B cell (primary cell): Measurements from ENCODE around the gene UPB1. TPM values are rescaled to one million over a fixed set of nuclear protein-coding genes. Genes with fewer than 3 reads are reported as not detected.

ENCODE experiments used
- ATAC-seq: fragments of 200-7000 bp; cut with Tn5 transposase; one replicate; pipeline ENCODE4 v1.10.0; 2021; ENCODE audit warnings: low read depth, mild to moderate bottlenecking, moderate number of reproducible peaks, moderate library complexity
- CTCF ChIA-PET: fragments of 350-600 bp; sonication (Branson Sonifier 250); formaldehyde crosslinking; loops from one replicate; lab custom pipeline; 2021; ENCODE audit warnings: antibody characterized with exemption, inconsistent platforms; lab: Charles Lee
- POLR2A ChIA-PET: fragments of 350-600 bp; sonication (Branson Sonifier 250); formaldehyde crosslinking; loops from one replicate; lab custom pipeline; 2021; ENCODE audit warnings: antibody characterized with exemption; lab: Charles Lee
- DNase-seq: peaks from one replicate; pipeline ENCODE4 v3.0.0; 2013
- H2AFZ ChIP-seq: 2 replicates; pipeline ENCODE4 v1.6.1; 2012; ENCODE audit warnings: mild to moderate bottlenecking, low read depth, low read length; ENCODE audit not compliant: insufficient read depth, poor library complexity, severe bottlenecking
- H3K27ac ChIP-seq, 2 donors: 1 replicate in 1 of 2; 2 replicates in 1 of 2; pipeline ENCODE4 v1.5.1; 2012 to 2013; ENCODE audit warnings: low read length in 2 of 2, mild to moderate bottlenecking in 2 of 2, moderate library complexity in 1 of 2
- H3K27me3 ChIP-seq, 4 experiments: fragments of 200-600 bp in 1 of 4; sonication (generic) in 1 of 4; replicated peaks in 1 of 4; 1 replicate in 2 of 4; 2 replicates in 2 of 4; pipeline versions ENCODE4 v1.6.1 to v1.7.0; 2013 to 2016; ENCODE audit warnings: low read length in 3 of 4, mild to moderate bottlenecking in 2 of 4, mixed read lengths in 1 of 4, moderate library complexity in 1 of 4; ENCODE audit not compliant: insufficient read depth in 4 of 4, control insufficient read depth in 3 of 4; ENCODE audit errors: control extremely low read depth in 1 of 4
- H3K36me3 ChIP-seq, 2 experiments: replicated peaks in 1 of 2; 1 replicate in 1 of 2; 2 replicates in 1 of 2; pipeline versions ENCODE4 v1.6.1 to v1.7.1; 2013; ENCODE audit warnings: low read length in 1 of 2; ENCODE audit not compliant: insufficient read depth in 2 of 2, control insufficient read depth in 1 of 2; ENCODE audit errors: control extremely low read depth in 1 of 2, extremely low read depth in 1 of 2
- H3K4me1 ChIP-seq, 2 donors: fragments of 200-600 bp in 1 of 2; sonication (generic) in 1 of 2; 1 replicate in 1 of 2; 2 replicates in 1 of 2; pipeline versions ENCODE4 v1.5.1 to v1.6.1; 2013 to 2017; ENCODE audit warnings: low read length in 2 of 2; ENCODE audit not compliant: control insufficient read depth in 2 of 2, insufficient read depth in 2 of 2
- H3K4me2 ChIP-seq: replicated peaks from 2 replicates; pipeline ENCODE3; 2012; ENCODE audit warnings: mild to moderate bottlenecking, low read depth, low read length; ENCODE audit not compliant: poor library complexity, severe bottlenecking
- H3K4me3 ChIP-seq, 5 experiments: fragments of 200-600 bp in 1 of 5; sonication (generic) in 1 of 5; 1 replicate in 3 of 5; 2 replicates in 2 of 5; pipeline versions ENCODE4 v1.5.1 to v1.7.0; 2011 to 2016; ENCODE audit warnings: low read length in 4 of 5, mild to moderate bottlenecking in 4 of 5, low read depth in 2 of 5, control low read depth in 1 of 5, moderate library complexity in 1 of 5; ENCODE audit not compliant: insufficient read depth in 1 of 5; ENCODE audit errors: control extremely low read depth in 1 of 5, extremely low read depth in 1 of 5
- H3K79me2 ChIP-seq: fragments of 200-600 bp; sonication (generic); one replicate; pipeline ENCODE4 v1.6.0; 2016; ENCODE audit warnings: low read length; ENCODE audit not compliant: control insufficient read depth, insufficient read depth
- H3K9ac ChIP-seq: fragments of 200-600 bp; sonication (generic); 2 replicates; pipeline ENCODE4 v1.6.1; 2017; ENCODE audit warnings: mild to moderate bottlenecking, low read length, moderate library complexity
- H3K9me3 ChIP-seq, 3 donors: one replicate each; pipeline versions ENCODE4 v1.6.1 to v1.7.1; 2013; ENCODE audit warnings: low read length in 2 of 3; ENCODE audit not compliant: control insufficient read depth in 2 of 3, insufficient read depth in 1 of 3; ENCODE audit errors: control extremely low read depth in 1 of 3
- H4K20me1 ChIP-seq: 2 replicates; pipeline ENCODE4 v1.6.0; 2012; ENCODE audit warnings: mild to moderate bottlenecking, low read length; ENCODE audit not compliant: insufficient read depth, control insufficient read depth, poor library complexity, severe bottlenecking
- H3K27ac Mint-ChIP-seq: one replicate; pipeline ENCODE4 v1.8.0; 2021; ENCODE audit warnings: mixed read lengths
- H3K27me3 Mint-ChIP-seq: one replicate; pipeline ENCODE4 v1.8.0; 2021; ENCODE audit warnings: mixed read lengths
- H3K4me1 Mint-ChIP-seq: one replicate; pipeline ENCODE4 v1.8.0; 2021; ENCODE audit warnings: mixed read lengths
- H3K4me3 Mint-ChIP-seq: one replicate; pipeline ENCODE4 v1.8.0; 2021; ENCODE audit warnings: mixed read lengths
- H3K9me3 Mint-ChIP-seq: one replicate; pipeline ENCODE4 v1.8.0; 2022; ENCODE audit warnings: mixed read lengths; ENCODE audit not compliant: insufficient read depth
- CTCF ChIP-seq: fragments of 200-600 bp; IDR thresholded peaks from one replicate; pipeline ENCODE4 v1.8.0; 2022; ENCODE audit warnings: antibody characterized with exemption, mild to moderate bottlenecking
- EZH2 ChIP-seq: IDR thresholded peaks from 2 replicates; pipeline ENCODE4 v1.6.1; 2012; ENCODE audit warnings: borderline replicate concordance, low read depth, mild to moderate bottlenecking, moderate library complexity, low read length; ENCODE audit not compliant: insufficient read depth, poor library complexity, severe bottlenecking
- WGBS: methylation state at CpG from one replicate; pipeline ENCODE4 v1.1.5; 2013; ENCODE audit warnings: missing lambda C conversion rate; ENCODE audit not compliant: insufficient coverage; 5-methylcytosine and 5-hydroxymethylcytosine counted together
- intact Hi-C: fragments of 100-400 bp; cut with micrococcal nuclease; formaldehyde crosslinking; loops from one replicate; pipeline ENCODE4 v1.10.0; 2022
- polyA plus RNA-seq: library from polyadenylated mRNA; depleted of rRNA; stranded (reverse); fragments of >200 nt; gene quantifications from 2 replicates; pipeline ENCODE4 v1.2.3, GENCODE V29; 2012
- total RNA-seq, 2 donors: library from RNA; stranded (reverse); fragments of 120-200 nt in 1 of 2; gene quantifications; 1 replicate in 1 of 2; 2 replicates in 1 of 2; pipeline versions ENCODE4 v1.2.3 to v1.2.4, GENCODE V29; 2013 to 2022

Gene UPB1
- total and polyA plus RNA-seq, 2 donors (not counting 1 experiment from before 2014, with no cell fraction given) = 1.2 to 4.0 TPM

DNA sequence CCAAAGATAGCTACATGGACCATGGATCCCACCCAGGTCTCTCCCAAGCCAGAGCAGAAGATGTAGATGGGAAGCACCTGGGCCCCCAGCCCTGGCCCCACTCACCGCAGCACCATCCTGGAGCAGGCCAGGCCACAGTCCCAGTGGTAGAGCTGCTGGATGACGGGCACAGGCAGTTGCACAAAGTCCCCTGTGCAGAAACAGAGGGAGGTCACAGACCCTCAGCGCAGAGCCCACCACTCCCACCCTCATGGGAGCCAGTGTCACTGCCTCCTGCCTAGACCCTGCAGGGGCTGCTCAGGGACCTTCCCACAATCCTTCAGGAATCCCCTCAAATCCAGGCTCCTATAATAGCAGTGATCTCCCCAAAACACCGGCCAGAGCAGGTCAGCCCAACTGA lies 53.7 kb downstream of the UPB1 start:
- Histone ChIP-seq H3K9me3 (no peaks in the 10 kb centered on the region), H3K4me3 (no peak overlapping the region), H2AFZ (no peak overlapping the region), H4K20me1 (peaks cover 87% of the 10 kb centered on the region), H3K27me3 (no peaks in the 10 kb centered on the region), H3K4me2 (peak overlapping the region; percentile 7), H3K36me3 (peaks cover 7 to 78% of the 10 kb centered on the region in 2 experiments), H3K79me2 (peaks cover 89% of the 10 kb centered on the region), H3K4me1 (peaks cover 38 to 57% of the 10 kb centered on the region in 2 donors), H3K27ac (no peak overlapping the region), H3K9ac (no peak overlapping the region)
- Mint-ChIP-seq H3K4me3 (no peak overlapping the region), H3K27me3 (no peaks in the 10 kb centered on the region), H3K9me3 (no peaks in the 10 kb centered on the region), H3K27ac (no peak overlapping the region), H3K4me1 (peaks cover 60% of the 10 kb centered on the region)
- DNase-seq (no peak), ATAC-seq (no peak)
- 100% methylated on average over 4 of the region's 4 CpGs for WGBS
- intact Hi-C loops = no loop called here
- POLR2A ChIA-PET = interaction anchor here (0.6 kb wide), 1 partner anchor 155 kb away, joined by 3 read pairs; no protein-coding TSS in a partner anchor
- TF ChIP-seq EZH2 (no peak), CTCF (no peak)
- CTCF ChIA-PET = interaction anchor here (2.6 kb wide), 1 partner anchor 26 kb away, joined by 8 read pairs; no protein-coding TSS in a partner anchor

- Histone ChIP-seq H3K27ac (peak overlapping the region; percentile 87 to 96), H3K9me3 (no peaks in the 10 kb centered on the region), H3K79me2 (peaks cover 86% of the 10 kb centered on the region), H3K27me3 (no peaks in the 10 kb centered on the region), H3K9ac (peak overlapping the region; percentile 41), H2AFZ (no peak overlapping the region), H3K4me2 (peak overlapping the region; percentile 83), H4K20me1 (peaks cover 81% of the 10 kb centered on the region), H3K36me3 (peaks cover 7 to 63% of the 10 kb centered on the region in 2 experiments), H3K4me3 (no peak overlapping the region), H3K4me1 (peaks cover 41 to 55% of the 10 kb centered on the region in 2 donors)
- no peaks in the 10 kb centered on the region for H3K27me3 Mint-ChIP-seq
- peak overlapping the region; percentile 52 for H3K4me3 Mint-ChIP-seq
- WGBS = 73% methylated on average over 5 of the region's 8 CpGs
- intact Hi-C loops = loop anchor here (10.0 kb wide), 2 partner anchors 745 to 1405 kb away; partner anchors contain the start of genes RAB36 and RSPH14
- ATAC-seq (no peak), DNase-seq (no peak)
- H3K27ac Mint-ChIP-seq = peak overlapping the region; percentile 91
- H3K4me1 Mint-ChIP-seq = peaks cover 64% of the 10 kb centered on the region
- no peaks in the 10 kb centered on the region for H3K9me3 Mint-ChIP-seq
- POLR2A ChIA-PET = interaction anchor here (0.7 kb wide), 1 partner anchor 11 kb away, joined by 3 read pairs; no protein-coding TSS in a partner anchor
- no peak for TF ChIP-seq EZH2
- no peak for TF ChIP-seq CTCF
- CTCF ChIA-PET = interaction anchor here (0.6 to 2.6 kb wide), 3 partner anchors 28 to 132 kb away, joined by 3 to 8 read pairs (median 3); no protein-coding TSS in a partner anchor
These were observed 55.1 kb downstream of the UPB1 start for GRCh38 chr22:24550028-24550901.
